GM12801 (cell line): ENCODE data around the gene BRI3BP.

Experiments
- TF ChIP-seq, protein P1 (sequence below): IDR thresholded peaks from one replicate; pipeline ENCODE4 v1.5.1; 2011; ENCODE audit warnings: control low read depth; ENCODE audit not compliant: insufficient read length; ENCODE audit errors: extremely low read depth

BRI3BP gene

DNA sequence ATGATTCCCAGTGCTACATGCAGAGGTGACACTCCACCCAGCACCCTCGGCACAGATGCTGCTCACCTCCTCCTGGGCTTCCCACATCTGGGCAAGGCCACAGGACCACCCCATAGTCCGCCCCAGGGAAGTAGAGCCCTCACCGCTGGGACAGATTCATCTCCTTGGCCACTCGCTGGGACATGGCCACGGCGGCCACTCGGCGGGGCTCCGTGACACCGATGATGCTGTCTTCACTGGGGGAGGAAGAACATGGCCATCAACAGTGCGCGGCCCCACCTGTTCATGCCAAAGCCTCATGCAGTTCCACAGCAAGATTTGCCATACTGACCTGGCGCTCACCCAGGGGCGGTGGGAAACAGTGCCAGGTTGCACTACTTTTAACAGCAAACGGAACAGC is 18.2 kb upstream of the BRI3BP start:
- TF ChIP-seq, protein P1, sequence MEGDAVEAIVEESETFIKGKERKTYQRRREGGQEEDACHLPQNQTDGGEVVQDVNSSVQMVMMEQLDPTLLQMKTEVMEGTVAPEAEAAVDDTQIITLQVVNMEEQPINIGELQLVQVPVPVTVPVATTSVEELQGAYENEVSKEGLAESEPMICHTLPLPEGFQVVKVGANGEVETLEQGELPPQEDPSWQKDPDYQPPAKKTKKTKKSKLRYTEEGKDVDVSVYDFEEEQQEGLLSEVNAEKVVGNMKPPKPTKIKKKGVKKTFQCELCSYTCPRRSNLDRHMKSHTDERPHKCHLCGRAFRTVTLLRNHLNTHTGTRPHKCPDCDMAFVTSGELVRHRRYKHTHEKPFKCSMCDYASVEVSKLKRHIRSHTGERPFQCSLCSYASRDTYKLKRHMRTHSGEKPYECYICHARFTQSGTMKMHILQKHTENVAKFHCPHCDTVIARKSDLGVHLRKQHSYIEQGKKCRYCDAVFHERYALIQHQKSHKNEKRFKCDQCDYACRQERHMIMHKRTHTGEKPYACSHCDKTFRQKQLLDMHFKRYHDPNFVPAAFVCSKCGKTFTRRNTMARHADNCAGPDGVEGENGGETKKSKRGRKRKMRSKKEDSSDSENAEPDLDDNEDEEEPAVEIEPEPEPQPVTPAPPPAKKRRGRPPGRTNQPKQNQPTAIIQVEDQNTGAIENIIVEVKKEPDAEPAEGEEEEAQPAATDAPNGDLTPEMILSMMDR = no peak

DNA sequence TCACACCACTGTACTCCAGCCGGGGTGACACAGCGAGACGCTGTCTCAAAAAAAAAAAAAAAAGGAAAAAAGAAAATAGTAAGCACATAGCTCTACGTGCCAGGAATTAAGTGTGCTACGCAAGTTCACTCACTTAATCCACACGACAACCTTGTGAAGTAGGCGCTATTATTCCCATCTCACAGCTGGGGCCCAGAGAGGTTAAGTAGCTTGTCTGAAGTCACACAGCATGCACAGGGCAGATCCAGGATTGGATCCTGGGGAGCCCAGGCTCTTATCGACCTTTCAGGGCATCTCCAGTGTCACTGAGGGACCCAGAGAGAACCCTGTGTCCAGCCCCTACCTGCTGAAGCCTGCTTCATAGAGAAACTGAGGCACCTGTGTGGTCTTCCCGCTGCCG is 16.4 kb upstream of the BRI3BP start:
- TF ChIP-seq, protein P1 = no peak

DNA sequence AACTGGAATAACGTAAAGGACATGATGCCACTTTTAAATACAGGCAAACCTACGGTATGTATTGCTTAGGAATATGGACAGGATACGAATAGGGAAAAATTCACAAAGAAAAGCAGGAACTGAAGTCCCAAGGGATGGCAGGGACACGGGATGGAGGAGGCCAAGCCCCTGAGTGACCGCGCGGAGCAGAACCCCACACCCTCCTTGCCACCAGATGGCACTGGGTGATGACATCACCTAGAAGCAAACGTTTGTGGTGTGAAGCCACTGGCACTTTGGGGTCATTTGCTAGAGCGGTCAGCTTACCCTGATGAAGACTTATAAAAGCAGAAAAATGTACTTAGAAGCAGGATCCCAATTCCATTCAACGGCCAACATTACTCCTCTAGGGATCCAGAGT is 13.9 kb upstream of the BRI3BP start:
- TF ChIP-seq, protein P1 = no peak

DNA sequence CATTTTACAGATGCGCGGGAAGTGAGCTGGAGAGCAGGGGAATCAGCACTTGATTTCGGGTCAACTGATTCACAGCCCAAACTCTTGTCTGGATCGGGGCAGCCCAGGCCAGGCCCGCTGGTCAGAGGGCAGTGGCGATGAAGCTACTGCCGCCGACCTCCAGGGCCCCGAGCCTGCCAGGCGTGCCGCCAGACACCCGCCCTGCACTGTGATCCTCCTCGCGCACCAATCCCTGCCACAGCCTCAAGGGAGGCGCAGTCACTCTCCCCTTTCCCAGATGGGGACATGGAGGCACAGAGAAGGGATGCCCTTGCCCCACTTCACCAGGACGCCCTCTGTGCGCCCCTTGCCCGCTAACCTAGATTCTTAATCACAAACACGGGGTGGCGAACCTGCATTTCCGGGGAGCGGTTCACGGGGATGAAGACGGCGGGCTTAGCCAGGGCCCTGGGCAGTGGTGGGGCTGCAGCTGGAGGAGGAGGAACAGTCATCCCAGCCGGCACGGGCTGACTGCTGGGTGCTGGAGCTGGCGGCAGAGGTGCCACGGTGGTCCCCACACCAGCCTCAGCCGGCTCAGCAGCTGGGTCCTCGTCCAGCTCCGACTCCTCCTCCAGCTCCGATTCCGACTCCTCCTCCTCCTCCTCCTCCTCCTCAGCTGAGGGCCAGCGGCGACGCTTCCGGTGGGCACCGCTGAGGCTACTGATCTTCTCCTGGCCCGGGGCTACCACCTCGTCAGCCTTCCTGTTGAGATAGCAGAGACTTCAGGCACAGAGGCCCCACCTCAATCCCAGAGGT is 13.2 kb upstream of the BRI3BP start:
- TF ChIP-seq, protein P1 = no peak

DNA sequence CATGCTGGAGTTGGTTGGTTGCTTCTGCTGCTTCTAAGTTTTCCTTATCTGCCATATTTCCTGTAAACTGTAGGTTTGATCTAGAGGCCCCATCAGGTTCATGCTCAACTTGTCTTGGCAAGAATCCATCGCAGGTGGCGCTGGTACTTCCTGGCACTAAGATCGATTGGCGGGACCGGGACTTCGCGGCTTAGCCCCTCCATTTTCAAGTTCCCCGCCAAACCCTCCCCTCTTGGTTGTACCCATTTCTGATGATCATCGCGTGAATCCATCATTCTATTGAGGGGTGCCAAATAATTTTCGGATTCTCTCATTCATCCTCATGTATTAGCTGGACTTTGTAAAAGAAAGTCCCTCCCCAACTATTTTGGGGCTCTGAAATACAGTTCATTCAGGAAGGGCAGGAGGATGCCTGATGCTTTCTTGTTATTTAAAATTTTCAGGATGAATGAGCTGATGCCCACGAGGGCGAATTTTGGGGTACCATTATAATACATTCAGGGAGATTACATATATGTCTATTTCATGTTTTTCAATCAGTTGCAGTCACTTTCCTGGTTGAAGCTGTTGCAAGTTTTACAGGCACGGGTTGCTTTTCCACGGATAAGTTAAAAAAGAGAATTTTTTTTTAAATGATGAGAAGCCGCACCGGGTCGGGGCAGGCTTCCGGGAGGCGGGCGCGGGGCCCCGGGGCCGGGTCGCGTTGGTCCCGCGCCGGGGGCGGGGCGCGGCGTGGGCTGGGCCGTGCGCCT is 395 bp upstream of the BRI3BP start:
- TF ChIP-seq, protein P1 = no peak

DNA sequence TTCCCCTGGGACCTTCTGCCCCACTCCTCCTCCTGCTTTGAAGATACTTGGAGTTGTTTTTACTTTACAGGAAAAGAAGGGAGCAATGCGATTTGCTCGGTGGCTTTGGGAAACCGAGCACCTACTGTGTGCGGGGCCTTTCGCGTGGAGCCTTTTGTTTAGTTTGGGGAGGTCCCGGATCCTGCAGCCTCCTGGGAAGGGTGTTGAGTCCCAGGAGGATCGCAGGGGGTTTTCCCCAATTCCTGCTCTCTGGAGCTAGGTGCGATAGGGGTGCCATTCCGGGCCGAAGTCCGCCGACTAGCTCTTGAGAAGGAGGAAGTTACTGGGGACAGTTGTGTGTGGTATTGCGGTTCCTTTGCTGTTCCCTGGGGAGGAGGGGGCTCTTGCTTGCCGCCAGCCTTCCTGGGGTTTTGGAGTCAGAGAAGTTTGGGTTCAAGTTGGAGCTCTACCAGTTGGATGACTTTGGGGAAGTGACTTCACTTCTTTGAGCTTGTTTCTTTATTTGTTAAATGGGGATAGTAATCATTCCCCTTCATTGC is 1.1 kb downstream of the BRI3BP start:
- TF ChIP-seq, protein P1 = no peak

DNA sequence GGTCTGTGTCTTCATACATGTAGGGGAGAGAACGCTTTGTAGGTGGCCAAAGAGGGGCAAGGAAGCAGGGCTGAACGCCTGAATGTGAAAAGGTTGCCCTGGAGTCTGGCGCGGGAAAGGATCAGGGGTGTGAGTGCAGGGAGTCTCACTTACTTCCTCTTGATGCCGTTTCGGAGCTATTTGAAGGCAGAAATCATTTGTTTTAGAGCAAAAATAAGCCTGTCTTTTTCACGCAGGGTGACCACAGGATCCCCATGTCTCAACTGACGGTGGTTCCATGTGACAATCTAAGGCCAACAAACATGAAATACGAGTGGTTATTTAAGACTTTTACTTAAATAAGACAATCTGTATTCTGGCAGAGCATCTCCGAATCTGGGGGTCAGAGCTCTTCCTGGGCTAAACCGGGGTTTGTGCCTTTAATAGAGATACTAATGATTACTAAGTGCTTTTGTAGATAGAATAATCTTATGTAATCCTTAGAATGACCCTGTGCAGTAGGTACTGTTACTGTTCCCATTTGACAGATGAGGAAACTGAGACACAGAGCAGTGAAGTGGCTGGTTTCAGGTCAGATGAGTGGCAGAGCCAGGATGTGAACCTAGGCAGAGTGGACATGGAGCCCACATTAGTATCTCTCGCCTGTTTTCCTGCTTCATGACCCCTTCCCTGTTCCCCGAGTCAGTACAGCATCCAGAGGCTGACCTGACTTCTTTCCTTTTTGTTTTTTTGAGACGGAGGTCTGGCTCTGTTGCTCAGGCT is 1.9 kb downstream of the BRI3BP start:
- TF ChIP-seq, protein P1 = no peak
